Limb (tissue), 2 donors: Measurements from ENCODE around the gene NUB1.

Experiments used
- DNase-seq, 2 donors: peaks; one replicate each; pipeline ENCODE4 v3.0.0-alpha.2; 2016; ENCODE audit errors: extremely low spot score in 2 of 2

The NUB1 gene

DNA sequence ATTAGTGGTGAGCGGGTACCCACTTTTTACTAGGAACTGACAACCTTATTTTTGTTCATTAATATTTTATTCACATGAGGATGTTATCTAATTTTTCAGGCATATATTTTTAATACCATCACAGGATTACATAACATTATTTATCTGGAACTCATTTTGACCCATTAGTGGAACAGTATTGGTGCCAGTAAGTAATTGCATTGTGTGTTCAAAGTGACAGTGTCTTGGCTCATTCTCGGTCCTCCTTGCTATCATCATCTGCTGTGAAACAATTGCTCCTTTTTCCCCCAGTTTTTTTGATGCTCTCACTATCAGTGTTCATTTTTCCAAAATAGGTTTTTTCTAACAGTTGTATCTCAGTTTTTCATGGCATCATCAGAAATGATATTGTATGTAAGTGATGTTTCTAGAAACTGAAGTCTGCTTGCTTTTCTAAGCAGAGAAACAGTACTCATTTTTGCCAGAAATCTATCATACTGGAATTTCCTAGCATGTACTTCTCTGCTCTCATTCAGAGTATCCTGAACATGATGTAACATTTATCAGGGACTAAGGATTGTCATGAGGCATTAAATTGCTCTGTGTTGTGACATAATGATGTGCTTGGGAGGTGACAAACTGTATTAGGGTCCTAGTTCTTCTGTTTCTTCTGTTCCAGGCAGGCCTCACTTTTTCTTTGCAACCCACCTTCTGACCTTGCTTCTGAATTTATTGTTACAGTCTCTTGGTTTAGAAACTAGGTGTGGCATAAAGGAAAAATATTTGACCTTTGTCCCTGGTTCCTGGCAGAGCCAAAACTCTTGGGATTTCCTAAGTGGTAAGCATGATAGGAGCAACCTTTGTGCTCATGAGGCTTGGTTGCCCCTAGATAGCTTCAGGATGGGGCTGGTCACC lies 4.2 kb downstream of the NUB1 start:
- no peak for DNase-seq

DNA sequence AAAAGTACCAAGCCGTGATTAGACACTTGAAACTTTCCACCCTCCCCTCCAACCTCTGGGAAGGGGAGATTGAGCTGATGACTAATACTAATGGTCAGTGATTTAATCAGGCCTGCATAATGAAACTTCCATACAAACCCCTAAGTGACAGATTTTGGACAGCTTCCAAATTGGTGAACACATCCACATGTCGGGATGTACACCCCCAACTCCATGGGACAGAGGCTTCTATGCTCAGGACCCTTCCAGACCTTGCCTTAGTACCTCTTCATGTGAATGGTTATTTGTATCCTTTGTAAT lies 4.8 kb downstream of the NUB1 start:
- no peak for DNase-seq

DNA sequence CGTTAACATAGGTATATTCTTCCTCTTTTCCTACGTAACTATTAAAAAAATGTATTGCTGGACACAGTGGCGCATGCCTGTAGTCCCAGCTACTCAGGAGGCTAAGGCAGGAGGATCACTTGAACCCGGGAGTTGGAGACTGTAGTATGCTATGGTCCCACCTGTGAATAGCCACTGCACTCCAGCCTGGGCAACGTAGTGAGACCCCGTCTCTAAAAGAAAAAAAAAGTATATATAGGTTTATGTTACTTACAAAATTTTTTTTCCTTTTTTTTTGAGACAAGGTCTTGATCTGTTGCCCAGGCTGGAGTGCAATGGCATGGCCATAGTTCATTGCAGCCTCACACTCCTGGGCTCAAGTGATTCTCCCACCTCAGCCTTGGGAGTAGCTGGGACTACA lies 5.6 kb downstream of the NUB1 start:
- DNase-seq = no peak

DNA sequence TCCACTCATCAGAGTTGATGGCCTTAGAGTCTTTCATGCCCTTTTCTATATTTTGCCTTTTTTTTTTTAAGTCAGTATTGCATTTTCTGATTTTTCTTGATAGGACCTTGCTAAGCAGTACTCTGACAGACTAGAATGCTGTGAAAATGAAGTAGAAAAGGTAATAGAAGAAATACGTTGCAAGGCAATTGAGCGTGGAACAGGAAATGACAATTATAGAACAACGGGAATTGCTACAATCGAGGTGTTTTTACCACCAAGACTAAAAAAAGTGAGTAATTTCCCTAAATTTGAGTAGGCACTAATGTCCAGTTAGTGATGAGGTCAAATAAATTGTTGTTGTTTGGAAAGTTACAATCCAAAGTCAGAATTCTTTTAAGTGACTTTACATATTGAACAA lies 7.4 kb downstream of the NUB1 start:
- DNase-seq = no peak

DNA sequence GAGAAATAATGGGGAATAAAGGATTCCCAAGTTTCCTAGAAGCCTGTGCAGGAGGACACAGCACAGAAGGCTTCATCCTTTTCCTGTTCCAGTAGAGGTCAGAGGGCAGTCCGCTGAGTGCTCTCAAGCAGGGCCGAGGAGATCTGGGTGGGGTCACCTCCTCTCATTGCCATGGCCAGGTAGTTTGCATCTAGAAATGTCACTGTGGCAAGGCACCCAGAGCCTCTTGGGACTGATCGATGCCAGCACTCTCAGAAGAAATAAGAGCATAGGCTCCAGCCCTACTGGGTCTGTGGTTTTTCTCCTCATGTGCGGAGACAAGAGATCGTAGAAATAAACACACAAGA lies 7.9 kb downstream of the NUB1 start:
- no peak for DNase-seq

DNA sequence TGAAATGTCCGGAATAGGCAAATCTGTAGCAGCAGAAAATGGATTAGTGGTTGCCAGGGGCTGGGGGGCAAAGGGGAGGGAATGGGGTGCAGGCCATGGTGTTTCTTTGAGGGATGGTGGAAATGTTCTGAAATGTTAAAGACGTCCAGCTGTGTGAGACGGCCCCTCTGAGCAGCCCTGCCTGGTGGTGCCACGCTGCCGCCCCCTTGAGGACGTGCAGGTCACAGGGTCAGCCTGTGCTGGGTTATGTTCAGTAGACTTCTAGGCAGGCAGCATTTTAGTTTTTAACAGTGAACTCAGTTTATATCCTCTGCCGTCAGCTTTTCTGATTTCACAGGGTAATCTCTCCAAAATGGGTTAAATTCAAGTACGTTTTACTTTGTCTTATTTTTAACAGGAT lies 9.4 kb downstream of the NUB1 start:
- DNase-seq = no peak

DNA sequence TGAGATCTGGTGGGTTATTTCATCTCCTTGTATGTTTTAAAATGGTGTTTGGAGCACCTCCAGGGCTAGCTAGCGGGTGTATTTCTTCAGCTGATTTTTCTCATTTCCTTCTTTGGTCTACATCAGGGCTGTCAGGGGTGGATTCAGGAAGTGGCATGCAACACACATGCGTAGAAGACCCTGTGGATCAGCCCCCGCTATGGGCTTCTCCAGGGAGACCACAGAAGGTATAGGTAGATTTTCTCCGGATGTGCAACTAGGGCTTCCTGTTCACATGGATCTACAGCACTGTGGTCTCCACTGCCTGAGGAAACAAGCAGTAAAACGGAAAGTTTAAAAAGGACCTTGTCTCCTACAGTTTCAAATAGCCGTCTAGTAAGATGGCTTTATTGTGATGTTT lies 10.4 kb downstream of the NUB1 start:
- DNase-seq = no peak

DNA sequence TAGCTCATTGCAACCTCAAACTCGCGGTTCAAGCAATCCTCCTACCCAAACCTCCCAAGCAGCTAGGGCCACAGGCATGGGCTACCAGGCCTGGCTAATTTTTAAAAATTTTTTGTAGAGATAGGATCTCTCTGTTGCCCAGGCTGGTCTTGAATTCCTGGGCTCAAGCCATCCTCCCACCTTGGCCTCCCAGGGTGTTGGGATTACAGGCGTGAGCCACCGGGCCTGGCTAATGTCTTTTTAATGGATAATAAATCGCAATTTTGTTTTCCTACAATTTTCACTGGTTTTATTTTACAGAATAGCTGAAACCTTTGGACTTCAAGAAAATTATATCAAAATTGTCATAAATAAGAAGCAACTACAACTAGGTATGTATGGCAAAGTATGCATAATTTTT lies 10.9 kb downstream of the NUB1 start:
- DNase-seq = no peak

DNA sequence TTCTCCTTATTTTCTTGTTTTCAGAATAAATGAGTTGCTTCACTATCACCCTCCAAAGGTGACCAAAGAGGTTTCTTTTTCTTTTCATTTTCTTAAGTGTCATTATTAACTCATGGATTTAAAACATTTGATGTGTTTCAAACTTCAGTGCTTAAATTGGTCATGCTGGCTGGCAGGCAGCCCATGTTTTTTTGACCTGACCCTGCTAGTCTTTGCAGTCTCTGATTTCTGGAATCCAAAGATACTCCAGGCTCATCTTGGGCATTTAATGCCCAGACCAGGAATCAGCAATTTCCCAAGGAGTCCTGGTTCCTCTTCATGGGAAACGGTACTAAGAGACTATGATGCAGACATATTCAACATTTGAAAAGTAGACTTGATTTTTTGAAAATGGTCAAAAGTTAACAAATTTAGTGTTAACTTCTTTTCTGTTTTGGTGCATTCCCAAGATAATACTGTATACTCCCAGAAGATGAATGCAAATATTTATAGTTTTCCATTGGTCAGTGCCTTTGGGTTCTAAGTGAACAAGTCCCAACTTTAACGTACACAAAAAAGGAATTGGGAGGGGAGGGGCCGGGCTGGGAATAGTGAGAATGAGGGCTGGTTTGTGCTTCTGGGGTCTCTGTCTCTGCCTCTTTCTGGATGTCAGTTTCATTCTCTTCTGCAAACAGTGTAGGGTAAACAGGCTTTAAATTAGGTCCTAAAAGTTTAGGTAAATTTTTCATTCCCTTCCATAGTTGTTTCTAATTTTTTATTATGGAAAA lies 19.8 kb downstream of the NUB1 start:
- no peak for DNase-seq

DNA sequence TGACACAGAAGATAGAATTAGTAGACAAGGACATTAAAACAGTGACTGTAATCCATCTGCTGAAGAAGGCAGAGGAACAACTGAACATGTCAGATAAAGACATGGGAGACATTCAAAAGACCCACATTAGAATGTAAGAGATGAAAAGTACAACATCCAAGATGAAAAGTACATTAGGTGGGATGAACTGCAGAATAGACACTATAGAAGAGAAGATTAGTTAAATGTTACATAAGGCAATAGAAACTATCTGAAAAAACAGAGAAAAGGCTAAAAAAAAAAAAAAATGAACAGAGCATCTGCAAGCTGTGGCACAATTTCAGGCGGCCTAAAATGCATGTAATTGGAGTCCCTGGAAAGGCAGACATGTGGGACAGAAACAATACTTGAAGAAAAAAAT lies 21.6 kb downstream of the NUB1 start:
- no peak for DNase-seq

DNA sequence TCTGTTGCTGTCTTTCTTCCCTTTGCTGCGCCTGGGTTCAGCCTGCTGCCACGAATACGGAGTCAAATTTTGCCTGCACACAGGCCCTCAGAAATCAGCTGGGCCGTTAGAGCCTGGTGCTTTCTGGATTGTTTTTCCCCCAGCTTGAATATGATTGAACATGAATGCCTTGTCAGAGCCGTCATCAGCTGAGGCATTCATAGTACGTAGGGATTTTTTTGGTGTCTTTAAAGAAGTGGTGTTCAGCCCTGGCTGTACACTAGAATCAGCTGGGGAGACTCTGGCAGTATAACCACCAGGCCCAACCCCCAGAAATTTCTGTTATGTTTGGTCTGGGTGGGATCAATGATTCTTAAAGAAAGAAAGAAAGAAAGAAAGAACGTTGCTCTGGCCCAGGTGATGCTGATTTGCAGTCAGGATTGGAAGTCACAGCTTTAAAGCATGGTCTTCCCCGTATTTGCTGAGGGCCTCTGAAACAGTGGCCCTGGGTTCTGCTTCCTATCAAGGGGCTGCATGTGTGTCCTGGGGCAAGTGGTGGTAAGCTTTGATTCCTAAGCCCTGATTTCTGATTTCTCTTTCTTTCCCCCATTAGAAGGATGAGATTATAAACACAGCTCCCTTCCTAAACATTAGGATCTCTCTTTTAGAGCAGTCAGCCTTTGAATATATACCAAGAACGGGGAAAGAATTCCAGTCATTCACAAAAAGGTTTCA lies 24.7 kb downstream of the NUB1 start:
- no peak for DNase-seq

DNA sequence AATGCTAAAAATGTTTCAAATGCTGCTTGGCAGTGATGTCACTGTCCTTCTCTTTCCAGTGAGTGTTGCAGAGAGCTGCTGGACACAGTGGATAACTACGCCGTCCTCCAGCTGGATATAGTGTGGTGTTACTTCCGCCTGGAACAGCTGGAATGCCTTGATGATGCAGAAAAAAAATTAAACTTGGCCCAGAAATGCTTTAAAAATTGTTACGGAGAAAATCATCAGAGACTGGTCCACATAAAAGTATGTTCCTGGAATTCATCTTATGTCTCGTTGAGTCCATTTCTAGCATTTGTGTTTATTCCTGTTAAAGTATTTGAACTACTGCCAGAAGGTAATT lies 25.2 kb downstream of the NUB1 start:
- DNase-seq = peak in 1 of 2 donors; percentile 82

DNA sequence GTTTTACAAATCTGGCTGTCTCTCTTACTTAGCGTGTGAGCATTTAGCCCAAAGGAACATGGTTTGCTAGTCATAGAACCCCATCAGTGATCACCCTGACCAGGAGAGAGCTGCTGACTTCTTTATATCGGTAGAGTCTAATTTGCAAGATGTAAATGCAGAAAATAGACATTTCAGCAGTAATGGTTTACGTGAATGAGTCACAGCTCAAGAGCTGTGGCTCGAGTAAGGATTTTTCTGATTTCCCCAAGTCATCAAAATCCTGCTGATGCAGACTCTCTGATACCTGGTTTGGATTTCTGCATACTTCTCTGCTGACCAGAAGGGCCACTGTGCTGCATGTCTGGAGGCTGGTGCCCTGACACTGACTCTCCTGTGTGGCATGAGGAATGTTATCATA lies 25.7 kb downstream of the NUB1 start:
- DNase-seq = no peak

DNA sequence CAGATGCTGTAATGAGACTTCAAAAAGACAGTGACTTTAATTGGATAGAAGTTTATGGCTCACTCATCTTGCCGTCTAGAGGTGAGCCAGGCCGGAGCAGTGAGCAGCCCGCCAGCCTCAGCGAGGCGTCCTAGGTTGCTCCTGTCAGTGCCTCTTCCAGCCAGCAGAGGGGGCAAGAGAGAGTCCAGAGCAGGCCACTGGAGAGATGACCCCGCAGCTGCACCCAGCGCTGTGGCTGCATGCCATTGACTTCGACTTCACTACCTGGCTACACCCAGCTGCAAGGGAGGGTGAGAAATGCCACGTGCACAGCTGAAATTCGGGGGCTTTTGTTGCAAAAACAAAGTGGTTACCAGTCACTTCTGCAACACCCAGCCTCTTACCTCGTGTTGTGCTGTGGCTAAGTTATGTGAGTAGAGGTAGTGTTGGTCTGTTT lies 26.5 kb downstream of the NUB1 start:
- DNase-seq = peak; percentile 77 to 84

DNA sequence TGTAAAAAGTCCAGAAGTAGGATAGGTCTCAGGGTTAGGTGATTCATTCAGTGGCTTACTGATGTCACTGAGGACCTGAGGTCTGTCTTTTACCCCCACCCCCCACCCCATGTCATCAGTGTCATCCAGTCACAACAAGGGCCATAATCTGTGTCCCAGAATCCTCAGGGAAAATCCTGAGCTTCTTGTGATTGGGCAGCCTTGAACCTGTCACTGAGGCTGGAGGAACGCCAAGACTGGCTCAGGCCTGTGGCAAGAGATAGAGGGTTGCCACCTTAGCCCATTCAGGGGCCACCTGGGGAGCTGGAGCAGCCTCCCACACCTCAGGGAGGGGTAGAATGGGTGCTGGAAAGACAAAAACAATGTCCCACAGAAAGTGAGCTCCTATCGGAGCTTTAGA lies 29.7 kb downstream of the NUB1 start:
- DNase-seq = no peak

DNA sequence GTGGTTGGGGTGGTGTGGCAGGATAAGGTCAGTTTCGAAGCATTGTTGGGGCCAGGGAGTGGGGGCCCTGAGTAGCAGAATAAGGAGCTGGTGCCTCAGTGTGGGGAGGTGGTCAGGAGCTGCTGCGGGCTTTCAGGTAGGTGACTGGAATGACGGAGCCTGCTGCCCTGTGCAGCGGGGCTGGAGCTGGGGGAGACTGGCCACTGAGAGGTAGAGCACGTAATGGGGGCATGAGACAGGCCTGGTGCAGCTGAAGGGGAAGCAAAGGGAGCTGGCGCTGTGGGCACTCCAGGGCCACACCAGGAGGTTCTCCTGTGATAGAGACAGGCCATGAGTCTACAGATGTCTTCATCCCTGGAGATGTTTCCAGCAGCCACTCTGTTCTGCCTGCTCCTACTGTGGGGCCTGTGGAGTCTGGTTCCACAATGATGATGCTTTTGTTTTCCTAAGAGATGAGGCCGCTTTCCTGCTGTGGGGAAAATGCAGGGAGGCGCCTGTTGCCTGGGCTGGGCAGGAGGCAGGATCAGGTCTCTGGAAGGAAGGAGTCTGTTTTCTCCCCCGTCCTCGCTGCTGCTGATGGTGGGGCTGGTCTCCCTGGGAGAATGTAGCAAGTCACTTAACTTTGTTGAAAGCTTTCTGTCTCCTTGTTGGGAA lies 31.1 kb downstream of the NUB1 start:
- DNase-seq = no peak

DNA sequence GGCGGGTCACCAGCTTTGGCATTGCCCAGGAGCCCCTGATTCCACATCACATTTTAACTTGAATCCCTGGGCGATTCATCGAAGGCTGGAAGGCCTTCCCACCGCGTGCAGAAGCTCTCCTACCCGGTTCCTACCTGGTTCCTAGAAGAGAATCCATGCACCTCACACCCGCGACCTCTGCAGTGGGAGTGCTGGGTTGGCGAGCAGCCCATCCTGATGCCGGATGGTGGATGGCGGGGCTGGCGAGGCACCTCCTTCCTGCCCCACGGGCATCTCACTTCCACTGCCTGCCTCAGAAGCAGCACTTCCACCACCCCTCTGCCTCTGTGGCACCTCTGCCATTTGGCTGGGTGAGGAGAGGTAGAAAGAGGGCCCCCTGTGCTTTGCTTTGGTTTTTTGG lies 32.0 kb downstream of the NUB1 start:
- no peak for DNase-seq

DNA sequence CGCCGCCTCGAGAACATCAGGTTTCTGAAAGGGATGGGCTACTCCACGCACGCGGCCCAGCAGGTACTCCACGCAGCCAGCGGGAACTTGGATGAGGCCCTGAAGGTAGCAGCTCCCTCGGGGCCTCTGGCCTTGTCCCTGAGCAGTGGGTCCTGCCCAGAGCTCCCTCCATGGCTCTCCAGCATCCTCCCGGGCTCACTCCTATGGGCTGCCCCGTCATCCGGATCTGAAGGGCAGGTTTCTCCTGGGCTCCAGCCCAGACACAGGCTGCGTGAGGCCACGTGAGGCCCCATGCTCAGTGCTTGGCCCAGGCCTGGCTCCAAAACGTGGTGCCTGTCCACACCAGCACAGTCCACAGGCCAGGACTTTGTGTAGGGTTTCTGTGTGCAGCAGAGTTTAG lies 32.5 kb downstream of the NUB1 start:
- no peak for DNase-seq

DNA sequence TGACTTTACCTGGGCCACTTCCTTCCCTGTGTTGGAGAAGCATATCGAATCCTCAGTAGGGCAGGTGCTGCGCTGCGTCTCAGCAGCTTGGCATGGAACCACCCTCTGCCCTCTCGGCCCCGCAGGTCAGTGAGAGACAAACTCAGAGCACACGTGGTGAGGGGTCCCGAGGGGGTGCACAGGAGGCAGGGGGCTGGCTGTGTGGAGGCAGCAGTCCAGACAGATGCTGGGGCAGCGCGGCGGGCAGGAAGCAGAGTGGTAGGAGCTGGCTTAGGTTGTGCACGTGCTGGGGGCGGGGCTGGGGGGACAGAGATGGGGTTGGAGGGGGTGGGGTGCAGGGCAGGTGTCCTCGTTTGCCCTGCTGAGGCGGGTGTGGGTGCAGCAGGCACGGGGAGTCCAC lies 33.1 kb downstream of the NUB1 start:
- DNase-seq = no peak

DNA sequence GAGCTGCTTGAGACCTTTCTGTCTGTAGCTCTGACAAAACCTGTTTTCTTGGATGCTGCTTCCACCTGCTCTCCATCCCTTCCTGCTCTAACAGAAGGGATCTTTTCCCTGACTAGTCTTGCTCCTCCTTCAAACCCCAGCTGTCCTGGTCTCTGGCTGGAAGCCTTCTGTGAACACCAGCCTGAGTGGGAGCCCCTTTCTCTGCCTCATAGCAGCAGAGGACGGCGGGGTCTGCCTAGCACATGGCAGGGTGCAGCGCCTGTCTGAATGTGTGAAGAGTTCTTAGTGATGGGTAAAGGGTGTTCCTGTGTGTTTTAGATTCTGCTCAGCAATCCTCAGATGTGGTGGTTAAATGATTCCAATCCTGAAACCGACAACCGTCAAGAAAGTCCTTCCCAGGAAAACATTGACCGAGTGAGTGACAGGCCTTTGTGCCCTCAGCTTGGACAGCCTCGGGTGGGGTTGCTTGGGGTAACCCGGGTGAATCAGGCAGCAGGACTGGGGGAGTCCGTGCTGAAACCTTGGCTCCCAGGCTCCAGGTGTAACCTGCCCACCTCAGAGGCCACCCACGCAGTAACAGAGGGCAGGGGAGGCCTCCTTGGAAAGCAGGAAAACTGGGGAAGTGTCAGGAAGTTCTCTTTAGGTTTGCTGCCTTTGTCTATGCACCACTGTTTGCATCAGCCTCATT lies 34.1 kb downstream of the NUB1 start:
- DNase-seq = no peak

DNA sequence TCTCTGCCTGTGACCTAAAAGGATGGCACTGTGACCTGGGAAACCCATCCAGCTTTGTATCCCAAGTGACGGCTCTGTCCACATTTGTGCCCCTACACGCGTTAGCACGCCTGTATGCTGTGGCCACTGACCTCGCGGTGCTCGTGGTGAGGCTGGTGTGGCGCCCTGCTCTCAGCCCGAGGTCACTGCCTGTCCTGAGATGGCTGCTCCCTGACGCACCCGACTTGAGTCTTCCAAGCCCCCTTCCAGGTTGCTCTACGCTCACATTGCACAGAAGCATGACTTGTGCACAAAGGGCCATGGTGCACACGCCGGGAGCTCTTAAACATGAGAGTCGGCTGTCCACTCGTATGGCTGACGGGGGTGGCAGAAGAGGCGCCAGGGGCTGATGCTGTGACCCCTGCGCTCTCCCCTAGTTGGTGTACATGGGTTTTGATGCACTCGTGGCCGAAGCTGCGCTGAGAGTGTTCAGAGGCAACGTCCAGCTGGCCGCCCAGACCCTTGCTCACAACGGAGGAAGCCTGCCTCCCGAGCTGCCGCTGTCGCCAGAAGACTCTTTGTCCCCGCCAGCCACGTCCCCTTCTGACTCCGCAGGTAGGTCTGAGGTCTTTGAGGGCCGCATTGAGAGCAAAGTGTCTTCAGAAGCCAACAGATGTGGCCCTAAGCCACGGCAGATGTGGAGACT lies 34.7 kb downstream of the NUB1 start:
- DNase-seq = no peak
